ENCODE results near the gene RAP2A.

- TF ChIP-seq POLR2AphosphoS5 (IDR thresholded peaks at IDR 0.05), result no peak
- TF ChIP-seq, protein P1, sequence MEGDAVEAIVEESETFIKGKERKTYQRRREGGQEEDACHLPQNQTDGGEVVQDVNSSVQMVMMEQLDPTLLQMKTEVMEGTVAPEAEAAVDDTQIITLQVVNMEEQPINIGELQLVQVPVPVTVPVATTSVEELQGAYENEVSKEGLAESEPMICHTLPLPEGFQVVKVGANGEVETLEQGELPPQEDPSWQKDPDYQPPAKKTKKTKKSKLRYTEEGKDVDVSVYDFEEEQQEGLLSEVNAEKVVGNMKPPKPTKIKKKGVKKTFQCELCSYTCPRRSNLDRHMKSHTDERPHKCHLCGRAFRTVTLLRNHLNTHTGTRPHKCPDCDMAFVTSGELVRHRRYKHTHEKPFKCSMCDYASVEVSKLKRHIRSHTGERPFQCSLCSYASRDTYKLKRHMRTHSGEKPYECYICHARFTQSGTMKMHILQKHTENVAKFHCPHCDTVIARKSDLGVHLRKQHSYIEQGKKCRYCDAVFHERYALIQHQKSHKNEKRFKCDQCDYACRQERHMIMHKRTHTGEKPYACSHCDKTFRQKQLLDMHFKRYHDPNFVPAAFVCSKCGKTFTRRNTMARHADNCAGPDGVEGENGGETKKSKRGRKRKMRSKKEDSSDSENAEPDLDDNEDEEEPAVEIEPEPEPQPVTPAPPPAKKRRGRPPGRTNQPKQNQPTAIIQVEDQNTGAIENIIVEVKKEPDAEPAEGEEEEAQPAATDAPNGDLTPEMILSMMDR (IDR thresholded peaks at IDR 0.05), result no peak
- no peak for TF ChIP-seq POLR2A (IDR thresholded peaks at IDR 0.05)
- no peak for TF ChIP-seq EP300 (IDR thresholded peaks at IDR 0.05)
These were observed 2.9 kb downstream of the RAP2A start for GRCh38 chr13:97436845-97437244.

Data from suprapubic skin (tissue), 4 donors.